H1 (cell line): ENCODE data around the gene RNF32. TPM values are rescaled to one million over a fixed set of nuclear protein-coding genes. Genes with fewer than 3 reads are reported as not detected.
A peak's percentile ranks its signal among the peaks of the same experiment; 100 is the strongest.

ENCODE experiments used
- CTCF ChIA-PET: fragments of 300-600 bp; sonication (Branson Sonifier 250); formaldehyde crosslinking; loops from one replicate; lab custom pipeline; 2021; ENCODE audit not compliant: partially characterized antibody; lab: Charles Lee
- POLR2A ChIA-PET: fragments of 300-600 bp; sonication (Branson Sonifier 250); formaldehyde crosslinking; loops from one replicate; lab custom pipeline; 2021; ENCODE audit warnings: inconsistent platforms; ENCODE audit not compliant: partially characterized antibody; lab: Charles Lee
- DNase-seq, 2 experiments: peaks; one replicate each; pipeline versions ENCODE4 v3.0.0 to v3.0.0-alpha.2; 2010 to 2022; ENCODE audit warnings: low spot score in 2 of 2, low read depth in 1 of 2, mixed read lengths in 1 of 2
- FAIRE-seq: peaks from 2 replicates; lab custom pipeline; 2011; peaks lifted over from hg19 to GRCh38; lab: Jason Lieb, UNC
- H2AFZ ChIP-seq: 2 replicates; pipeline ENCODE4 v1.8.1; 2012; ENCODE audit warnings: low read length, inconsistent platforms
- H2AK5ac ChIP-seq: 2 replicates; pipeline ENCODE4 v1.6.1; 2013; ENCODE audit warnings: low read depth, low read length
- H2BK120ac ChIP-seq: replicated peaks from 2 replicates; pipeline ENCODE3; 2013; ENCODE audit warnings: low read depth, low read length, inconsistent platforms
- H2BK12ac ChIP-seq: 2 replicates; pipeline ENCODE4 v1.6.1; 2013; ENCODE audit warnings: low read depth, low read length
- H2BK15ac ChIP-seq: 2 replicates; pipeline ENCODE4 v1.6.1; 2013; ENCODE audit warnings: low read length
- H2BK20ac ChIP-seq: 2 replicates; pipeline ENCODE4 v1.6.1; 2013; ENCODE audit warnings: low read length
- H2BK5ac ChIP-seq: 2 replicates; pipeline ENCODE4 v1.6.1; 2013; ENCODE audit warnings: low read depth, low read length
- H3K14ac ChIP-seq: 2 replicates; pipeline ENCODE4 v1.6.1; 2013; ENCODE audit warnings: inconsistent platforms; ENCODE audit not compliant: insufficient read length
- H3K18ac ChIP-seq: 2 replicates; pipeline ENCODE4 v1.6.1; 2013; ENCODE audit warnings: low read length; ENCODE audit errors: extremely low read depth
- H3K23ac ChIP-seq: 2 replicates; pipeline ENCODE4 v1.6.1; 2013; ENCODE audit warnings: inconsistent platforms; ENCODE audit not compliant: insufficient read length
- H3K23me2 ChIP-seq: 2 replicates; pipeline ENCODE4 v1.6.1; 2013; ENCODE audit warnings: low read depth, low read length
- H3K27ac ChIP-seq: 2 replicates; pipeline ENCODE4 v1.6.1; 2011; ENCODE audit warnings: low read depth, low read length, inconsistent platforms
- H3K27me3 ChIP-seq, 4 experiments: replicated peaks in 1 of 4; 1 replicate in 1 of 4; 2 replicates in 3 of 4; pipeline versions ENCODE4 v1.6.1 to v1.8.1; 2011 to 2013; ENCODE audit warnings: low read length in 3 of 4, mild to moderate bottlenecking in 3 of 4, inconsistent platforms in 2 of 4, mixed read lengths in 2 of 4, moderate library complexity in 1 of 4; ENCODE audit not compliant: control insufficient read depth in 3 of 4, insufficient read depth in 3 of 4; ENCODE audit errors: extremely low read depth in 1 of 4
- H3K36me3 ChIP-seq, 4 experiments: 2 replicates each; pipeline versions ENCODE4 v1.6.1 to v1.8.1; 2011 to 2013; ENCODE audit warnings: mild to moderate bottlenecking in 4 of 4, low read length in 3 of 4, moderate library complexity in 2 of 4, control low read depth in 1 of 4, inconsistent platforms in 1 of 4; ENCODE audit not compliant: insufficient read depth in 4 of 4, control insufficient read depth in 2 of 4
- H3K4ac ChIP-seq: replicated peaks from 2 replicates; pipeline ENCODE3; 2013; ENCODE audit warnings: low read length, low read depth, mixed read lengths, inconsistent platforms; ENCODE audit not compliant: insufficient read length
- H3K4me1 ChIP-seq, 4 experiments: replicated peaks in 1 of 4; 1 replicate in 1 of 4; 2 replicates in 3 of 4; pipeline versions ENCODE4 v1.6.1 to v1.8.1; 2011 to 2013; ENCODE audit warnings: low read length in 3 of 4, inconsistent platforms in 2 of 4, mixed read lengths in 1 of 4; ENCODE audit not compliant: insufficient read depth in 4 of 4, control insufficient read depth in 3 of 4
- H3K4me2 ChIP-seq, 2 experiments: 2 replicates each; pipeline versions ENCODE4 v1.6.1 to v1.8.1; 2011 to 2013; ENCODE audit warnings: low read depth in 2 of 2, low read length in 2 of 2, control low read depth in 1 of 2, inconsistent platforms in 1 of 2, mild to moderate bottlenecking in 1 of 2; ENCODE audit not compliant: insufficient read depth in 1 of 2
- H3K4me3 ChIP-seq, 4 experiments: fragments of 200-600, 300-600 bp in 1 of 4; sonication (generic), shearing (Covaris generic), sonication (Bioruptor Twin) in 1 of 4; 2 replicates each; pipeline versions ENCODE4 v1.5.1 to v1.8.1; 2011 to 2016; ENCODE audit warnings: low read length in 4 of 4, low read depth in 3 of 4, control low read depth in 2 of 4, inconsistent platforms in 2 of 4, mild to moderate bottlenecking in 2 of 4, mixed read lengths in 1 of 4, moderate library complexity in 1 of 4; ENCODE audit not compliant: insufficient read depth in 2 of 4; ENCODE audit errors: extremely low read depth in 1 of 4
- H3K56ac ChIP-seq: replicated peaks from 2 replicates; pipeline ENCODE3; 2013; ENCODE audit warnings: low read depth, mild to moderate bottlenecking, mixed read lengths, low read length, inconsistent platforms; ENCODE audit not compliant: insufficient read length
- H3K79me1 ChIP-seq: 2 replicates; pipeline ENCODE4 v1.6.1; 2013; ENCODE audit warnings: low read depth, low read length, control low read depth
- H3K79me2 ChIP-seq, 2 experiments: 2 replicates each; pipeline versions ENCODE4 v1.6.1 to v1.8.1; 2012 to 2013; ENCODE audit warnings: low read length in 2 of 2, mild to moderate bottlenecking in 2 of 2, inconsistent platforms in 1 of 2; ENCODE audit not compliant: insufficient read depth in 2 of 2, control insufficient read depth in 1 of 2
- H3K9ac ChIP-seq, 4 experiments: replicated peaks in 1 of 4; 1 replicate in 1 of 4; 2 replicates in 3 of 4; pipeline versions ENCODE4 v1.6.1 to v1.8.1; 2011 to 2013; ENCODE audit warnings: low read depth in 3 of 4, low read length in 3 of 4, control low read depth in 2 of 4, mild to moderate bottlenecking in 2 of 4, moderate library complexity in 2 of 4, inconsistent platforms in 1 of 4; ENCODE audit errors: extremely low read depth in 1 of 4
- H3K9me3 ChIP-seq, 2 experiments: 2 replicates each; pipeline versions ENCODE4 v1.6.1 to v1.8.1; 2012 to 2013; ENCODE audit warnings: mild to moderate bottlenecking in 2 of 2, moderate library complexity in 2 of 2, control low read depth in 1 of 2, inconsistent platforms in 1 of 2, low read depth in 1 of 2, low read length in 1 of 2, mixed read lengths in 1 of 2; ENCODE audit not compliant: insufficient read depth in 2 of 2
- H4K20me1 ChIP-seq, 2 experiments: replicated peaks in 1 of 2; 2 replicates each; pipeline versions ENCODE3 to v1.8.1; 2011 to 2013; ENCODE audit warnings: inconsistent platforms in 2 of 2, low read length in 2 of 2, mild to moderate bottlenecking in 1 of 2; ENCODE audit not compliant: insufficient read depth in 2 of 2, control insufficient read depth in 1 of 2
- H4K5ac ChIP-seq: 2 replicates; pipeline ENCODE4 v1.6.1; 2013; ENCODE audit warnings: low read length, low read depth, mixed read lengths, inconsistent platforms; ENCODE audit not compliant: insufficient read length
- H4K8ac ChIP-seq: 2 replicates; pipeline ENCODE4 v1.8.0; 2013; ENCODE audit warnings: mild to moderate bottlenecking, moderate library complexity, low read length, inconsistent platforms; ENCODE audit not compliant: insufficient read depth; ENCODE audit errors: extremely low read depth
- H4K91ac ChIP-seq: replicated peaks from 2 replicates; pipeline ENCODE3; 2013; ENCODE audit warnings: low read length, mixed read lengths, inconsistent platforms; ENCODE audit not compliant: insufficient read length
- EP300 ChIP-seq, 2 experiments: IDR thresholded peaks; 1 replicate in 1 of 2; 2 replicates in 1 of 2; pipeline ENCODE4 v1.6.1; 2011 to 2012; ENCODE audit warnings: low read depth in 2 of 2, low read length in 2 of 2, mild to moderate bottlenecking in 2 of 2, borderline replicate concordance in 1 of 2, inconsistent platforms in 1 of 2, moderate library complexity in 1 of 2
- KDM1A ChIP-seq: fragments of 200-600, 300-600 bp; sonication (generic); IDR thresholded peaks from 2 replicates; pipeline ENCODE4 v1.7.1; 2016; ENCODE audit warnings: mild to moderate bottlenecking, low read length, borderline replicate concordance
- PHF8 ChIP-seq: fragments of 200-600 bp; sonication (generic); conservative IDR thresholded peaks from 2 replicates; pipeline ENCODE4 v1.7.1; 2012; ENCODE audit warnings: low read depth, mild to moderate bottlenecking, inconsistent platforms, low read length, moderate library complexity
- TAF1 ChIP-seq: IDR thresholded peaks from 2 replicates; pipeline ENCODE4 v1.6.1; 2011; ENCODE audit warnings: mild to moderate bottlenecking, low read depth, low read length
- WGBS, 2 experiments: shearing (Covaris generic) in 1 of 2; methylation state at CpG; one replicate each; pipeline versions ENCODE4 v1.1.6 to v1.1.7; 2013 to 2015; ENCODE audit warnings: low lambda C conversion rate in 2 of 2, mixed read lengths in 2 of 2, inconsistent platforms in 1 of 2, low coverage in 1 of 2, missing lambda C conversion rate in 1 of 2; ENCODE audit not compliant: insufficient replicate concordance in 2 of 2, insufficient coverage in 1 of 2, insufficient read length in 1 of 2; ENCODE audit errors: extremely low coverage in 1 of 2, missing lambda C conversion rate in 1 of 2; 5-methylcytosine and 5-hydroxymethylcytosine counted together
- polyA plus RNA-seq, 7 experiments: library from polyadenylated mRNA; depleted of rRNA in 3 of 7; stranded (reverse) in 5 of 7; unstranded in 2 of 7; fragments of >200 nt in 5 of 7; fragments of 200-250 nt in 2 of 7; gene quantifications; 1 replicate in 5 of 7; 2 replicates in 1 of 7; 4 replicates in 1 of 7; pipeline versions ENCODE4 v1.2.1 to v1.2.3, GENCODE V29; 2011 to 2013; ENCODE audit warnings: missing spikeins in 2 of 7, mixed read lengths in 2 of 7
- total RNA-seq: library from RNA; stranded (reverse); fragmentation: NEBNext Ultra II Directional; extraction: Animal tissue kit (Norgen Biotek cat#: 25700); gene quantifications from 2 replicates; pipeline ENCODE4 v1.2.1, GENCODE V29; 2021
- TF ChIP-seq, protein P1 (sequence below): IDR thresholded peaks from 2 replicates; pipeline ENCODE4 v1.6.1; 2012; ENCODE audit warnings: inconsistent platforms

Gene RNF32
- total and polyA plus RNA-seq, 2 of the 8 experiments (the other 6 are each of a cell fraction or from before 2014, with no cell fraction given): 0.48 to 1.2 TPM

DNA sequence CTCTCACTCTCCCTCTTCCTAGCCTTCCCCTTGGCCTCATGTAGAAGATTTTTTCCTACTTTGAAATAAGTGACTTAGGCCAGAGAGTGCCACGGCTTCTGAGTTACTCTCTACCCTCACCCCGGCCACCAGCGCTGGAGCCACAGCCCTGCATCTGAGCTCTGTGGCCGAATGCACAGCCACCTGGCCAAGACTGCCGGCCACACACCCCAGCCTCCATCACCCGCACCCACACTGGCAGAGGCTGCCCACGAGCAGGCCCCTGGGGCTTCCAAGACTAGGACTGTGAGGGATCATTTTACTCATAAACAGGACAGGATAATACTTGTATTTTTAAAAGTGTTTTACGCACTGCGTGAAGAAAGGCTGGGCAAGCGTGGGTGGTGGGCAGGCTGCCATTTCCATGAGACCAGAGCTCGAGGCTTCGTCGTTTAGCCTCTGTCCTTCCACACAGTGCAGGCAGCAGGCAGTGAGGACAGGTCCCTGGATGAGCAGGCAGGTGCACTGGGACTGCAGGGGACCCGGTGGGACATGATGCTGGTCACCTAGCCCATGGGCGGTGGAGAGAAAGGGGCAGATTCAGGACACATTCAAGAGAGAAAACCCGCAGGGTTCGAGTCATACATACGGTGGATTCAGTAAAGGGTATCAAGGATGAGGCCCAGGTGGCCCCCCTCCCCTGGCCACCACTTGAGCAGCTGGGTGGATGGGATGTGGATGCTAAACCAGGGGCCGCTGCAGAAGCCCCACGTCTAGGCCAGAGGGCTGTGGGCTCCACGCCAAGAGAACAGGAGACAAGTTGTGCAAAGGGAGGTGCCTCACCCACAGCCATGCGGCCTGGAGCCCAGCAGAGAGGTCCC lies 35.5 kb upstream of the RNF32 start:
- H2AFZ ChIP-seq: no peak overlapping the region
- no peak for TF ChIP-seq KDM1A
- no peak for TF ChIP-seq EP300 (IDR thresholded peaks at IDR 0.05; ENCODE audit: borderline replicate concordance in 1 of 2, low read depth in 2 of 2, low read length in 2 of 2)
- no peak for TF ChIP-seq PHF8
- TF ChIP-seq, protein P1, sequence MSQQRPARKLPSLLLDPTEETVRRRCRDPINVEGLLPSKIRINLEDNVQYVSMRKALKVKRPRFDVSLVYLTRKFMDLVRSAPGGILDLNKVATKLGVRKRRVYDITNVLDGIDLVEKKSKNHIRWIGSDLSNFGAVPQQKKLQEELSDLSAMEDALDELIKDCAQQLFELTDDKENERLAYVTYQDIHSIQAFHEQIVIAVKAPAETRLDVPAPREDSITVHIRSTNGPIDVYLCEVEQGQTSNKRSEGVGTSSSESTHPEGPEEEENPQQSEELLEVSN: no peak
- no peak for TF ChIP-seq TAF1
- H3K27ac ChIP-seq: no peak overlapping the region
- no peaks in the 10 kb centered on the region for H3K23me2 ChIP-seq
- no peak overlapping the region for H2AK5ac ChIP-seq
- H3K23ac ChIP-seq: no peak overlapping the region
- DNase-seq (no peak), FAIRE-seq (no peak)
- no peaks in the 10 kb centered on the region for H3K27me3 ChIP-seq
- no peak overlapping the region for H4K5ac ChIP-seq
- ChIA-PET CTCF (interaction anchor here (0.6 to 1.0 kb wide), 2 partner anchors 25 to 206 kb away, joined by 3 read pairs; no protein-coding TSS in a partner anchor), POLR2A (interaction anchor here (1.0 to 1.6 kb wide), 2 partner anchors 8 to 223 kb away, joined by 3 to 4 read pairs; no protein-coding TSS in a partner anchor)
- H3K14ac ChIP-seq: no peak overlapping the region
- peak overlapping the region; percentile 95; the same call in 1 of the 2 replicates for H2BK20ac ChIP-seq
- H3K79me2 ChIP-seq: no peaks in the 10 kb centered on the region
- no peak overlapping the region for H4K91ac ChIP-seq
- no peaks in the 10 kb centered on the region for H3K79me1 ChIP-seq
- no peaks in the 10 kb centered on the region for H3K9me3 ChIP-seq
- H4K20me1 ChIP-seq: no peaks in the 10 kb centered on the region
- H3K56ac ChIP-seq: no peak overlapping the region
- H4K8ac ChIP-seq: peak overlapping the region; percentile 53
- H2BK15ac ChIP-seq: no peak overlapping the region
- H2BK120ac ChIP-seq: no peak overlapping the region
- whole genome bisulfite sequencing, 2 experiments: 92% methylated on average over 22 of the region's 22 CpGs; no CpG with 5 or more reads in 1 of the 2 experiments
- H2BK12ac ChIP-seq: no peak overlapping the region; the same call in 1 of the 2 replicates
- no peak overlapping the region for H3K4me2 ChIP-seq
- H3K4me3 ChIP-seq: no peak overlapping the region
- H3K36me3 ChIP-seq: no peaks in the 10 kb centered on the region
- no peak overlapping the region for H3K9ac ChIP-seq
- peaks cover 0 to under 1% (median 0%) of the 10 kb centered on the region in 4 experiments; a peak in 2 of 7 replicates for H3K4me1 ChIP-seq
- no peak overlapping the region for H3K18ac ChIP-seq
- no peak overlapping the region for H2BK5ac ChIP-seq
- no peak overlapping the region for H3K4ac ChIP-seq
